ENCODE data around the gene LATS1.
A peak's percentile ranks its signal among the peaks of the same experiment; 100 is the strongest.

Gene LATS1

DNA sequence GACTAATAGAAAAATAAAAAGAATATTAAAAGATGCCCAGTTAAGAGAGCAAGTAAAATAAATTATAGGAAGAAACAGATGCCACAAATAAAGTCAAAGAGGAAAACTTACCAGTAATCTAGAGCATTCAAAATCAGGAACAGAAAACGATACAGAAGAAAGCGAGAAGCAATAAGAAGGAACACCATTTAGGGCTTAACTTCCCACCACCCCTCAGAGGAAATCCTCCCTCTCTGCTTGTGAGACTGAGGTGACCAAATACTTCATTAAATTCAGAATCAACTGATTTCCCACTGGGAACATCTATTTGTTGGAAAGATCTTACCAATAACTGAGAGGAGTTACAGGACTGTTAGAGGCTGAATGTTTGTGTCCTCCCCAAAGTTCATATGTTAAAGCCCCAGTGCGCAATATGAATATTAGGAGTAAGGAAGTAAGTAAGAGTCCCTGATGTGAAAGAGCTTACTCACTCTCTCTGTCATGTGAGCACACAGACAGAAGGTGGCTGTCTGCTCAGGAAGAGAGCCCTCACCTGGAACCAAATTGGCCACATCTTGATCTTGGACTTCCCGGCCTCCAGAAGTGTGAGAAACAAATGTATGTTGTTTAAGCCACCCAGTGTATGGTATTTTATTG, 88.9 kb downstream of the LATS1 start:
- TF ChIP-seq JUND (IDR thresholded peaks at IDR 0.05; ENCODE audit: low read depth), result no peak
- in situ Hi-C loops (cut with HindIII; ENCODE audit: low pct_unique_long_range_greater_than_20kb, low sequenced_read_pairs), result no loop called here
- peak in 1 of 2 experiments; percentile 23 for DNase-seq (ENCODE audit: low read depth in 1 of 2, low spot score in 1 of 2)

- peak in 1 of 2 experiments; percentile 25 for DNase-seq (ENCODE audit: low read depth in 1 of 2, low spot score in 1 of 2)
- in situ Hi-C loops (cut with HindIII; ENCODE audit: low pct_unique_long_range_greater_than_20kb, low sequenced_read_pairs), result no loop called here
- no peak for TF ChIP-seq JUND (IDR thresholded peaks at IDR 0.05; ENCODE audit: low read depth)
Measured at GRCh38 chr6:149627672-149628071, 90.2 kb downstream of the LATS1 start.

DNA sequence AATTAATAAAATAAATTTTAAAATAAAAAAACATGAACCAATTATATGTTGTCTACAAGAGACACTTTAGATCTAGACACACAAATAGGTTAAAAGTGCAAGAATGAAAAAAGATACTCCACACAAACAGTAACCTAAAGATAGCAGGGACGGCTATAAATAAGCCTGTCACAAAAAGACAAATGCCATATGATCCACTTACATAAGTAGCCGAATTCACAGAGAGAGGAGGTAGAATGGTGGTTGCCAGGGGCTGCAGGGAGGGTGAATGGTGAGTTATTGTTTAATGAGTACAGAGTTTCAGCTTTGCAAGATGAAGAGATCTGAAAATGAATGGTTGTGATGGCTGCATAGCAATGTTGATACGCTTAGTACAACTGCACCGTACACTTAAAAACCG, 102.1 kb downstream of the LATS1 start:
- in situ Hi-C loops (cut with HindIII; ENCODE audit: low pct_unique_long_range_greater_than_20kb, low sequenced_read_pairs), result no loop called here
- no peak for DNase-seq (ENCODE audit: low read depth in 1 of 2, low spot score in 1 of 2)
- no peak for TF ChIP-seq JUND (IDR thresholded peaks at IDR 0.05; ENCODE audit: low read depth)

GRCh38 chr6:149614337-149614736, 103.6 kb downstream of the LATS1 start:
- DNase-seq (ENCODE audit: low read depth in 1 of 2, low spot score in 1 of 2), result no peak
- in situ Hi-C loops (cut with HindIII; ENCODE audit: low pct_unique_long_range_greater_than_20kb, low sequenced_read_pairs), result no loop called here

DNA sequence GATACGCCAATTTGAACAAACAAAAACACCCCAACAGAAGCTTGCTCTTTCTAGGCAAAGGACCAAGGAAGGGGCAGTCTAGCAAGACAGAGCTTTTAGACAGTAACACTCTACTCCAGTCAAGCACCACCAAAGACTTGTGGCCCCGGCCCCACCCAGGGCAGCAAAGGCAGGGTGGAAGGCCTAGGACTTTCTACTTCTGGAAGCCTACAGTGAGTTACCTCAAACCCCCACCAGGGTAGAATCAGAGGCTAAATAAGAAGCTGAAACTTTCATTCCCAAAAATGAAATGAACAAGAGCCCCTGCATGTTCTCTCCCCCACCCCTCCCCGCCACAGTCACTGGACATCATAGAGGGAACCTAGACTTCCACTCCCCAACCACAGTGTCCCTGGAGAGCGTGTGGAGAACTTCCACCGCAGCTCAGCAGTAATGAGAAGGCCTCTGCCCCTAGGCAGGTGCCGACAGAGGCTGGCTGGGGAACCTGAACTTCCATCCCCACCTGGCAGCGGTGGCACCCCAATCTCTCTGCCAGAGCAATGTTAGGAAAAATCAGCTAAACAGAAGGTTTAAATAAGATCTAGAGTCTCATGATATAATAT, 109.4 kb downstream of the LATS1 start:
- DNase-seq (ENCODE audit: low read depth in 1 of 2, low spot score in 1 of 2), result no peak
- in situ Hi-C loops (cut with HindIII; ENCODE audit: low pct_unique_long_range_greater_than_20kb, low sequenced_read_pairs), result no loop called here
- TF ChIP-seq JUND (IDR thresholded peaks at IDR 0.05; ENCODE audit: low read depth), result no peak

More at GRCh38 chr6:149614337-149614736, 103.6 kb downstream of the LATS1 start:
- no peak for TF ChIP-seq JUND (IDR thresholded peaks at IDR 0.05; ENCODE audit: low read depth)

Data from T47D (cell line).